NCI-H2227 treated with DMSO at 0.1 percent for 48 hours (cell line): ENCODE measurements around the gene ABCC6.
"Not testable (repeated sequence)": the region's sequence is repeated elsewhere in the genome, so short reads cannot be mapped to it uniquely, and the experiment has no call there.

Experiments
- DNase-seq: peaks from one replicate; lab custom pipeline; 2025; lab: John Stamatoyannopoulos, UW

The ABCC6 gene

DNA sequence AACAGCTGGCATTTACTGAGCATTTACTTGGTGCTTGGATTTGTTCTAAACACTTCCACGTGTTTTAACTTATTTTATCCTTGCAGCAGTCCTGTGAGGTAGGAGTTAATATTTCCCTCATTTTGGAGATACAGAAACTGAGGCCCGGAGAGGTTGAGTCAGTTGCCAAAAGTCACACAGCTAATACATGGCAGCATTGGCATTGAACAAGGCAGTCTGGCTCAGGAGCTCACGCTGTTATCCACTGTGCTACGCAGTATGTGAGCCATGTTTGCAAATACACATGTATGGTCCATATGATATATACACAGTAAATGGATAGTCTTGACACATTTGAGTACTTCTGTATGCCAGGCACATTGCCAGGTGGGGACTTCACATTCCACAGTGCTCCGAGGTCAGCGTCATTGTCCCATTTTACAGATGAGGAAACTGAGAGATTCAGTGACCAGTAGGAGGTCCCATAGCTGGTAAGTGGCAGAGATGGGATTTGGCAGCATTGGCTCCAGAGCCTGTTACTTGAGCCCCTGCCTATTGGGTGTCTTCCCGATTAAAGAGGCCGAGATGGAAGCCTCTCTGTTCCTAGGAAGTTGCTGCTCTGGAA is 110.7 kb downstream of the ABCC6 start:
- DNase-seq, result no peak

DNA sequence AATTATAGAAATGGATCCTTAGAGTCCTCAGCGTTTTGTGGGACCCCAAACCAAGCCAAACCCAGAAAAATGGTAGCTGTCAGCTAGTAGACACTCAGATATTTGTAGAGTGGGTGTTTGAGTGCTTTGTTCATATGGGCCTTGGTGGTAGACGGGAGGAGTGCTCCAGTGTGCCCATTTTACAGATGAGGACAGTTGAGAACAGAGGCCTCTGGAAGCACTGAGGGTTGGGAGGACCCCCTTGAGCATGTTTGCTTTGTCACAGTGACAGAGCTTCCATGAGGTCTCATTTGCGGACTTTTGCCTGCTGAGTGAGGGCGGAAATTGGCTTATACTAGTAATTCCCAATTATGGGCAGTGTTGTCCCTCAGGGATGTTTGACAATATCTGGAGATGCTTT is 111.7 kb downstream of the ABCC6 start:
- DNase-seq, result no peak

DNA sequence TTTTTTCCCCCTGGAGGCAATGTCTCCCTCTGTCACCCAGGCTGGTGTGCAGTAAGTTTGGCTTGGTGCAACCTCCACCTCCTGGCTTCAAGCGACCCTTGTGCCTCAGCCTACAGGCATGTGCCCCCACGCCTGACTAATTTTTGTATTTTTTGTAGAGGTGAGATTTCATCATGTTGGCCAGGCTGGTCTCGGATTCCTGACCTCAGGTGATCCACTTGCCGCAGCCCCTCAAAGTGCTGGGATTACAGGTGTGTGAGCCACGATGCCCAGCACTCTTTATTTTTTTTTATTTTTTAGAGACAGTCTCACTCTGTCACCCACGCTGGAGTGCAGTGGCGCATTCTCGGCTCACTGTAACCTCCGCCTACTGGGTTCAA is 113.2 kb downstream of the ABCC6 start:
- no peak for DNase-seq

DNA sequence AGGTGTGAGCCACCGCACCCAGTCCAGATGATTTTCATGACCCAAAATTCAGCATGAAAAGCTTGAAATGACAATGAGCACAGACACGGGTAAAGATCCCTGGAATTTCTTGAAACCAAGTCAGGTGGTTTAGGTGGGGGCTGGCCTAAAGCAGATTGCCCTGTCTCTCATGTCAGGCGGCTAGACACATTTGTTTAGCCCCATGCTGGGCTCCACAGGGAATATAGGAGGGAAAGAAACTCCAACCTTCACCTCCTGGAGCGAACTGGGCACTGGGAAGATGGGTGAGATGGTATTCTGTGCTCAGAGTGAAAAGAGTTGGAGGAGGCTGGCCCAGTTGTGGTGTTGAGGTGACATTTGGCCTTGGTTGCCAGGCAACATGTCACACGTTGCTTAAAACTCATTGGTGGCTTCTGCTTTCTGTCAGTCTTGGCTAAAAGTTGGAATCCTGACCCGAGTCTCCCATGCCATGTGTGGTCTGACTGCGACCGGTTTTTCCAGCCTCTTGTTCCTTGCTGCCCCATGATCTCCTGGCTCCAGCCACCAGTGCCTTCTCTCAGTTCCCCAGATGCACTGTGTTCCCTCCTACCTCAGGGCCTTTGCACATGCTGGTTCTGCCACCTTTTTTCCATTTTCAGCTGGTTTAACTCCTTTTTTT is 113.7 kb downstream of the ABCC6 start:
- no peak for DNase-seq

DNA sequence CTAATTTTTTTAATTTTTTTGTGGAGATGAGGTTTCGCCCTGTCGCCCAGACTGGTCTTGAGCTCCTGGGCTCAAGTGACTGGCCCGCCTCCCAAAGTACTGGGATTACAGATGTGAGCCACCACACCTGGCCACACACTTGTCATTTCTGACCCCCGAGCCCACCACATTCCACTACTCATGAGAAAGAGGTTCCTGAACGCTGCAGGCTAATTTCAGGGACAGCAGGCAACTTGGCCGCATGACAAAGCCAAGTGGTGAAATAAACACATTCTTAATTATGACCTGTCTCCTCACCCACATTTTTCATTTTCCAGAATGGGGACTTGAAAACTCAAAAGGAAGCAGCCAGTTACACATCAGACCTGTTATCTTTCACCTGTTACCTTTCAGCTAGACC is 114.5 kb downstream of the ABCC6 start:
- DNase-seq, result peak; percentile 14

DNA sequence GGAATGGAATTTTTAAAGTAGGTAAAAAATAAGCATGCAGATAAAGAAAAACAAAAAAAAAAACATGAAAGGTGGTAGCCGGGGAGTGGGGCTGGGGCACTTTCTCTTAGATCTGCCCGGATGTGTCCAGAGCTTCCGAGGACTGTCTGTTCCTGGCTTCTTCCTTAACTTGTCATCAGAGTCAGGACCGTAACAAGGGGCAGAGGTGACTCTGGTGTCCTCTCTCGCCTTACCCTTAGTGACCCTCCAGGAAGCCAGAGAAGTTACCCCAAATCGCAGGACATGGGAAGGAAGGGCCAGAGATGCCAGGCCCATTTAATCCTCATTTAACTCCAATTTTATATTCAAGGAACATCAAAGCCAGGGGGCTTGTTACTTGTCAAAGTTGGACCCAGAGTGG is 115.5 kb downstream of the ABCC6 start:
- DNase-seq, result no peak

DNA sequence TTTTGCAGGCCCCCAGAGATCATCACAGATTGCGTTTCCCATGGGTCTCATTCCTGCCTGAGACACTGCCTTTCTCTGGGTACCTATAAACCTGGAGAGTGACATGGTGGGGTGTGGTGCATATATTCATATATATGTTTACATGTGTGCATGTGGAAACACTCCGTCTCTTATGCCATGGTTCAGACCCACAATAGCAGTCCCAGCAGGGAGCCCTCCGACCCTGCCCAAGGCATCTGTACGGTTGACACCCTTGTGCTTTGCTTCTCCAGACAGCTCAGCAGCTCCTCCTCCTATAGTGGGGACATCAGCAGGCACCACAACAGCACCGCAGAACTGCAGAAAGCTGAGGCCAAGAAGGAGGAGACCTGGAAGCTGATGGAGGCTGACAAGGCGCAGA is 116.8 kb downstream of the ABCC6 start:
- DNase-seq, result no peak

DNA sequence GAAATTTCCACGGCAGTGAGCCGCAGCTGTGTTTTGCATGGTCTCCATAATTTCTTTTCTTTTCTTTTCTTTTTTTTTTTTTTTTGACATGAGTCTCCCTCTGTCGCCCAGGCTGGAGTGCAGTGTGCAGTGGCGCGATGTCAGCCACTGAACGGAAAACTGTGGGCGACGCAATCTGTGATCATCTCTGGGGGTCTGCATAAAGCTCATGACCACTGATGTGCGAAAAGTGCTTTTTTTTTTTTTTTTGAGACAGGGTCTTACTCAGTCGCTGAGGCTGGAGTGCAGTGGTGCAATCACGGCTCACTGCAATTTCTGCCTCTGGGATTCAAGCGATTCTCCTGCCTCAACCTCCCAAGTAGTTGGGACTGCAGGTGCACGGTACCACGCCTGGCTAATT is 117.6 kb downstream of the ABCC6 start:
- DNase-seq, result no peak

DNA sequence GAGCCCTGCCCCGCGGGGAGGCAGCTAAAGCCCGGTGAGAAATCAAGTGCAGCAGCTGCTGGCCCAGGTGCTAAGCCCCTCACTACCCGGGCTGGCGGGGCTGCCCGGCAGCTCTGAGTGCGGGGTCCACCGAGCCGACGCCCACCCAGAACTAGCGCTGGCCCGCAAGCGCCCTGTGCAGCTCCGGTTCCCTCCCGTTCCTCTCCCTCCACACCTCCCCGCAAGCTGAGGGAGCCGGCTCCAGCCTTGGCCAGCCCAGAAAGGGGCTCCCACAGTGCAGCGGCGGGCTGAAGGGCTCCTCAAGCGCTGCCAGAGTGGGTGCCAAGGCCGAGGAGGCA is 118.5 kb downstream of the ABCC6 start:
- not testable (repeated sequence) for DNase-seq

DNA sequence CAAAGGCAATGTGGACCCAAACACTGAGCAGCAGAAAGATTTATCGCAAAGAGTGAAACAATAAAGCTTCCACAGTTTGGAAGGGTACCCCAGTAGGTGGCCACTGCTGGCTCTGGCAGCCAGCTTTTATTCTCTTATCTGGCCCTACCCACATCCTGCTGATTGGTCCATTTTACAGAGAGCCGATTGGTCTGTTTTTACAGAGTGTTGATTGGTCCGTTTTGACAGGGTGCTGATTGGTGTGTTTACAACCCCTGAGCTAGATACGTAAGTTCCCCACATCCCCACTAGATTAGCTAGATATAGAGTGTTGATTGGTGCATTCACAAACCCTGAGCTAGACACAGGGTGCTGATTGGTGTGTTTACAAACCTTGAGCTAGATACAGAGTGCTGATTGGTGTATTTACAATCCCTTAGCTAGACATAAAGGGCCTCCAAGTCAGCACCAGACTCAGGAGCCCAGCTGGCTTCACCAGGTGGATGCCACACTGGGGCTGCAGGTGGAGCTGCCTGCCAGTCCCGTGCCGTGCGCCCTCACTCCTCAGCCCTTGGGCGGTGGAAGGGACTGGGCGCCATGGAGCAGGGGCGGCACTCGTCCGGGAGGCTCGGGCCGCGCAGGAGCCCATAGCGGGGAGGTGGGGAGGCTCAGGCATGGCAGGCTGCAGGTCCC is 119.0 kb downstream of the ABCC6 start:
- DNase-seq, result not testable (repeated sequence)

DNA sequence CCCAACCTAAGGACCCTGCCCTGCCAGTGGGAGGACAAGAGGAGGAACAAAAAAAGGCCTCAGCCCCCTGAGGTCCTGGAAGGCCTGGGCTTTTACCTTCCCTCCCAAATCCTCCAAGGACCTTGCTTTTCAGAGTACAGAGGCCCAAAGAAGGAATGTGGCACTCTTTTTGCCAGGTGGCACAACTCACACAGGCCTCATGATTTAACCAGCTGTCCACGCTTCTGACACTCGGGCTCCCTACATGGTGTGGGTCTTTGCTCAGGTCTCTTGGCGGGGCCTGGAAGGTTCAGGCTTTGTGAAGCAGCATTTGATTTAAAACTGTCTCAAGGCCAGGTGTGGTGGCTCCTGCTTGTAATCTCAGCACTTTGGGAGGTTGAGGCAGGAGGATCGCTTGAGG is 120.6 kb downstream of the ABCC6 start:
- no peak for DNase-seq

DNA sequence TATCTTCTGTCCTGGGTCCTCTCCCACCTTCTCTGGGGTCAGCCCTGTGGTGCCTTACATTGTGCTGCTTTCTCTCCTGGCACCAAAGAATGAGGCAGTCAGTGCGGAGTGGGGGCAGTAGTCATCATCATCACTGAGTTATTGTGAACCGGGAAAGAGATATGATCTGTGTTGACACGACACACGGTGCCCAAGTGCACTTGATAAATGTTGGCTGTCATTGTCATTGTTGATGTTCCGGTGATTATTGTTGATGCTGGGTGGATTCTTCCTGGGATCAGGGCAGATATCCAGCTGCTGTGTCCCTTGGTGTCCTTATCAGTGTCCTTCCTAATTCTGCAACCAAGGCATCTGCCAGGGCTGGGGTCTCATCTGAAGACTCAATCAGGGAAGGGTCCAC is 121.7 kb downstream of the ABCC6 start:
- DNase-seq, result no peak

DNA sequence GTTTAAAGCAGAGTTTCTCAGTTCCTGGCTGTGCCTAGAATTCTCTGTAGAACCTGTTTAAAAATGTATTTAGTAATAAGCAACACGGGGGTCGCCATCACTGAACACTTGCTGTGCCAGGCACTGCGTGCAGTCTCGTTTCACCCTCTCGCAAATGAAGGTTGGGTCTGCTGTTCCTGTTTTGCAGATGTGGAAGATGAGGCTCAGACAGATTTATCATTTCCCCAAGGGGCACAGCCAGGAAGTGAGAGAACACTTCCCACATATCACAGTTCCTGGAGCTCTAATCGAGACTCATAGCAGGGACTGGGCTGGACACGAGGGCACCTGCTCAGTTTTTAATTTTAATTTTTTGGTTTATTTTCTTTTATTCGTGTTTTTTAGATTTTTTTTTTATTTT is 122.7 kb downstream of the ABCC6 start:
- no peak for DNase-seq

DNA sequence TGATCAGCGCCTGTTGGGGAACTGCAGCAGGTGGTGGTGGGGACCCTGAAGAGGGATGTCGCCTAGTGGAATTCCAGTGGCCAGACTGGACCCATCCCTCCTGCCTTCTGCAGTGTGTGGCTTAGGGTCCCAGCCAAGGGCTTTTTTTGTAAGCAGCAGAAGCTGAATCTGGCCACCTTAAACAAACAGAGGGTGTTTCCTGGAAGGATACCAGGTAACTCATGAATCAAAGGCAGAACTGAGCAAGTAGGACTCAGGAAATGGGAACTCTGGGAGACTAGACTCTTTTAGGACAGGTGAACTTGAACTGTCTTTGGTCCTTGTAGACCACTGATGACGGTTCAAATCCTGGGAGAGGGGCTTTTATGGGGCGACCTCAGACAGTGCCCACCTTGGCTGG is 124.0 kb downstream of the ABCC6 start:
- DNase-seq, result no peak
